ENCODE data around the gene RPEL1.

- TF ChIP-seq SIX5 (IDR thresholded peaks at IDR 0.05; ENCODE audit: low read depth, low read length) (no peak), GABPA (IDR thresholded peaks at IDR 0.05; ENCODE audit: borderline replicate concordance, insufficient read depth, low read length) (no peak), CTCF (IDR thresholded peaks at IDR 0.05; ENCODE audit: control extremely low read depth in 1 of 3, insufficient read depth in 1 of 3, low read depth in 1 of 3, low read length in 3 of 3) (no peak), EZH2 (IDR thresholded peaks at IDR 0.05; ENCODE audit: low read depth, low read length, severe bottlenecking) (no peak), POLR2A (IDR thresholded peaks at IDR 0.05; ENCODE audit: control extremely low read depth in 1 of 2, low read depth in 2 of 2, low read length in 2 of 2) (no peak; a peak in 1 of 3 replicates), YY1 (IDR thresholded peaks at IDR 0.05; ENCODE audit: low read depth, low read length) (no peak), EP300 (IDR thresholded peaks at IDR 0.05; ENCODE audit: borderline replicate concordance in 1 of 2, low read depth in 2 of 2, low read length in 2 of 2) (no peak), EGR1 (IDR thresholded peaks at IDR 0.05; ENCODE audit: borderline replicate concordance, low read depth, low read length) (no peak), SAP30 (IDR thresholded peaks at IDR 0.05; ENCODE audit: insufficient read depth, insufficient replicate concordance, low read length) (no peak), GTF2F1 (IDR thresholded peaks at IDR 0.05; ENCODE audit: borderline replicate concordance, low read depth, low read length) (no peak), SIRT6 (IDR thresholded peaks at IDR 0.05; ENCODE audit: low read length) (no peak)
These were observed 30.7 kb downstream of the RPEL1 start for GRCh38 chr10:103276251-103276895.
